Adrenal gland (tissue), 5 donors: ENCODE results near the gene GATD1.

Experiments
- POLR2A ChIP-seq, 2 donors: fragments of 450-650 bp; IDR thresholded peaks; one replicate each; pipeline ENCODE4 v1.6.1; 2017; ENCODE audit warnings: antibody characterized with exemption in 2 of 2, mild to moderate bottlenecking in 2 of 2, moderate library complexity in 1 of 2
- TF ChIP-seq, protein P1 (sequence below), 6 experiments: fragments of 450-650 bp in 4 of 6; fragments of 200-600 bp in 2 of 6; sonication (generic) in 1 of 6; IDR thresholded peaks; 1 replicate in 5 of 6; 2 replicates in 1 of 6; pipeline versions ENCODE4 v1.5.1 to v1.8.0; 2016 to 2021; ENCODE audit warnings: antibody characterized with exemption in 6 of 6, mild to moderate bottlenecking in 2 of 6, moderate library complexity in 1 of 6
- donor health status: DM: no; HTN: no; CAD: no.

DNA sequence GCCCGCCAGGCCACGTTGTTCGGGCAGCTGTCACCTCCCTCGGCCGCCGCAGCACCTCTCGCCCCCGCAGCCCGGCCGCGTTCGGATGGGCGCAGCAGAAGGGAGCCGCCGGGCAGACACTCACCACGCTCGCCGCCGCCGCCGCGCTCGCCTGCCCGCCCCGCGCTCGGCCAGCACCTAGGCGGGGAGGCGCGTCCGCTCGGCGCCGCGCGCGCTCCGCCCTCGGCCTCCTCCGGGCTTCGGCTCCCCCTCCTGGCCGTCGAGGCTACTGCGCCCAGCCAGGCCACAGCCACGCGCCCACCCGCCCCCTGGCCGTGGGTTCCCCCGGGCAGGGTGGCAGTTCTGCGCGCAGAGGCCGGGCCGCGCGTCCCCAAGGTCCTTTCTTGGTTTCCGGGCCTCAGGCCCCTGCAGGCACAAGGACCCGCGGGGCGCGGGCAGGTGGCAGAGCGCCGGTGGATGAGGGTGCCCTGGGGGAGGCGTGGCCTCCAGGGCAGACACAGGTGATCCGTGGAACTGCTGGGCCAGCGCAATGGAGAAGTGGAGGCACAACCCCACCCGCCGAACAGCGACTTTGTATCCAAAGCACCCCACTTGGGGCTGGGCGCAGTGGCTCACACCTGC lies 20.9 kb upstream of the GATD1 start, which contains the start of gene SLC25A22:
- TF ChIP-seq, protein P1, sequence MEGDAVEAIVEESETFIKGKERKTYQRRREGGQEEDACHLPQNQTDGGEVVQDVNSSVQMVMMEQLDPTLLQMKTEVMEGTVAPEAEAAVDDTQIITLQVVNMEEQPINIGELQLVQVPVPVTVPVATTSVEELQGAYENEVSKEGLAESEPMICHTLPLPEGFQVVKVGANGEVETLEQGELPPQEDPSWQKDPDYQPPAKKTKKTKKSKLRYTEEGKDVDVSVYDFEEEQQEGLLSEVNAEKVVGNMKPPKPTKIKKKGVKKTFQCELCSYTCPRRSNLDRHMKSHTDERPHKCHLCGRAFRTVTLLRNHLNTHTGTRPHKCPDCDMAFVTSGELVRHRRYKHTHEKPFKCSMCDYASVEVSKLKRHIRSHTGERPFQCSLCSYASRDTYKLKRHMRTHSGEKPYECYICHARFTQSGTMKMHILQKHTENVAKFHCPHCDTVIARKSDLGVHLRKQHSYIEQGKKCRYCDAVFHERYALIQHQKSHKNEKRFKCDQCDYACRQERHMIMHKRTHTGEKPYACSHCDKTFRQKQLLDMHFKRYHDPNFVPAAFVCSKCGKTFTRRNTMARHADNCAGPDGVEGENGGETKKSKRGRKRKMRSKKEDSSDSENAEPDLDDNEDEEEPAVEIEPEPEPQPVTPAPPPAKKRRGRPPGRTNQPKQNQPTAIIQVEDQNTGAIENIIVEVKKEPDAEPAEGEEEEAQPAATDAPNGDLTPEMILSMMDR (IDR thresholded peaks at IDR 0.05) = peak; percentile 47 to 94 (median 73)
- no peak for TF ChIP-seq POLR2A (IDR thresholded peaks at IDR 0.05)
